GM20000 (cell line): ENCODE results near the gene GYG1.
"Not testable (repeated sequence)": the region's sequence is repeated elsewhere in the genome, so short reads cannot be mapped to it uniquely, and the experiment has no call there.

Experiments
- DNase-seq: peaks from one replicate; pipeline ENCODE4 v3.0.0; 2012; ENCODE audit warnings: low spot score
- TF ChIP-seq, protein P1 (sequence below): IDR thresholded peaks from 2 replicates; pipeline ENCODE4 v1.5.1; 2012; ENCODE audit warnings: mild to moderate bottlenecking, control low read depth; ENCODE audit errors: extremely low read depth, missing control alignments

GYG1 gene

DNA sequence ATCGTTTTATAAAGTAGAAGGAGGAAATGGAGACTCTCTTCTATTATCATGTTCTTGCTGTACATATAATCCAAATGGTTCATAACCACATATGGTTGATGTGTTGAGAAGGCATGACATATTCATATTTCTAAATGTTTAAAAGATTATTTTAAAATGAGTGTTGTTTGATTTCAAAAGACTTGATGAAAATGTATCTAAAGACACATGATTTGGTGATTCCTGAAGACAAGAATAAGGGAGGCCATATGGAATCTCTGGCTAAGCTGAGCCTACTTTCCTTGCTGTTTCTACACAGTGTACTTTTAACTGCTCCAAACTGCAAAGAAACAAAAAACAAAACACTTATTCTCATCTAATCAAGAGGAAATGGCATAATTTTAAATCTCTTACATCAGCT lies 23.0 kb upstream of the GYG1 start:
- no peak for DNase-seq

DNA sequence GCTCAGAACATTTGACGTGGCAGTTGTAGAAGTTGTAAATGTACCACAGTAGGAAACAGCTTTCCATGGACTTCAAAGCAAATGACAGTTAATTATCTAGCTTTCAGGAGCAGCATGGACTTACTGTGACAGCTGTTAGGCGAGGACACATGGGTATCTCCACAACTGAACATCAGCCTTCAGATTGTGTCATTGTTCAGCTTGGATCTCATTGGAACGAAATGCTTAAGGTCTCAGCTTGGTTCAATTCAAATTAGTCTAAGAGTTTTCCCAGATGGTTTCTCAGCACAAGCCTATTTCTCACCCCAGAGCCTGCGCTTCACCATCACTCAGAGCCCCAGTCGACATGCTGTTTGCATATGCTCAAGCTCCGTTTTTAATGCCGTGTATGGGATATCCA lies 21.1 kb upstream of the GYG1 start:
- TF ChIP-seq, protein P1, sequence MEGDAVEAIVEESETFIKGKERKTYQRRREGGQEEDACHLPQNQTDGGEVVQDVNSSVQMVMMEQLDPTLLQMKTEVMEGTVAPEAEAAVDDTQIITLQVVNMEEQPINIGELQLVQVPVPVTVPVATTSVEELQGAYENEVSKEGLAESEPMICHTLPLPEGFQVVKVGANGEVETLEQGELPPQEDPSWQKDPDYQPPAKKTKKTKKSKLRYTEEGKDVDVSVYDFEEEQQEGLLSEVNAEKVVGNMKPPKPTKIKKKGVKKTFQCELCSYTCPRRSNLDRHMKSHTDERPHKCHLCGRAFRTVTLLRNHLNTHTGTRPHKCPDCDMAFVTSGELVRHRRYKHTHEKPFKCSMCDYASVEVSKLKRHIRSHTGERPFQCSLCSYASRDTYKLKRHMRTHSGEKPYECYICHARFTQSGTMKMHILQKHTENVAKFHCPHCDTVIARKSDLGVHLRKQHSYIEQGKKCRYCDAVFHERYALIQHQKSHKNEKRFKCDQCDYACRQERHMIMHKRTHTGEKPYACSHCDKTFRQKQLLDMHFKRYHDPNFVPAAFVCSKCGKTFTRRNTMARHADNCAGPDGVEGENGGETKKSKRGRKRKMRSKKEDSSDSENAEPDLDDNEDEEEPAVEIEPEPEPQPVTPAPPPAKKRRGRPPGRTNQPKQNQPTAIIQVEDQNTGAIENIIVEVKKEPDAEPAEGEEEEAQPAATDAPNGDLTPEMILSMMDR, result no peak
- no peak for DNase-seq

More for the DNA sequence above, 23.0 kb upstream of the GYG1 start:
- TF ChIP-seq, protein P1, result no peak

DNA sequence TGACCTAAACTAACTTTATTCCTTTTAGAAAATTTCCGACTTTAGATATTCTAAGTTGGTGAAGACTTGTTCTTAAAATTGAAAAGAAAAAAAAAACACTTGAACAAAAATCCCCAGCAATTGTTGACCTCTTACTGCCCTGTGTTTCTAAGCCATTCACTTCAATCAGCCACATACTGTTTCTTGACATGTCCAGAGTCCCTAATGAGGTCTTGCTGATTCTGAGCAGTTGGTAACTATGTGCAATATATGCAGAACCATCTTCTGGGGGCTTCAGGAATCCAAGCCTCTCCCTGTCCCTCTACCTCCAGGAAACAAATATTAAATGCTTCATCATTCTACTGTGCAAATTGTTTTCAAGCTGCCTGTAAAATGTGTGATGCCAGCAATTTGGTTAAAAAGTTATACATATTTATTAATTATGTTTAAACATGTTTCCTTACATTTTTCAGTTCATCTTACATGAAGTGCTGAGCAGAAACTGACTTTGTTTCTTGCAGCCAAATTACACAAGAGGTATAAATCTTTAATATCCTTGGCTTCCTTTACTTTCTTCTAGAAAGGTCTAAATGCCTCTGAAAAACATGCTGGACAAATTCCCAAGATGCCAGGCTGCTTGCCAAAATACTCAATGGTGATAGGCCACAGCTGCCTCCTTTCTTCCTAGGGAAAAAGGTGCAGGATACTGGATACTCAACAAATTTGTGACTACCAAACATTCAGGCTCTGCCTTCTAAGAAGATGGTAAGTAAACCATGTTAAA lies 19.8 kb upstream of the GYG1 start:
- TF ChIP-seq, protein P1, result no peak
- no peak for DNase-seq

DNA sequence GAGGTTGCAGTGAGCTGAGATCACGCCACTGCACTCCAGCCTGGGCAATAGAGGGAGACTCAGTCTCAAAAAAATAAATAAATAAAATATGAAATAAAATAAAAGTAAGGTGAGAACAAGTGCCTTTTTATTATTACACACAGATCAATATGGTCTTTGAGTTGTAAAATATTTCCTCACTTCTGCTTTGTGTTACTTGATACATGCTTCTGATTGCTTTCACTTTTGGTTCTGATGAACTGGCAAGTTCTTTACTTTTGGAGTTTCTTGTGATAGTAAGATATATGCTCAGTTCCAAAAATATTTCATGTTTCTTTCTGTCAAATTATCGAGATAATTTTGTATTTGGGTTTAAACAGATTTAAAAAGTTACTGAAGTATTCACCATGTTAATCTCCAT lies 16.6 kb upstream of the GYG1 start:
- TF ChIP-seq, protein P1, result no peak
- no peak for DNase-seq

DNA sequence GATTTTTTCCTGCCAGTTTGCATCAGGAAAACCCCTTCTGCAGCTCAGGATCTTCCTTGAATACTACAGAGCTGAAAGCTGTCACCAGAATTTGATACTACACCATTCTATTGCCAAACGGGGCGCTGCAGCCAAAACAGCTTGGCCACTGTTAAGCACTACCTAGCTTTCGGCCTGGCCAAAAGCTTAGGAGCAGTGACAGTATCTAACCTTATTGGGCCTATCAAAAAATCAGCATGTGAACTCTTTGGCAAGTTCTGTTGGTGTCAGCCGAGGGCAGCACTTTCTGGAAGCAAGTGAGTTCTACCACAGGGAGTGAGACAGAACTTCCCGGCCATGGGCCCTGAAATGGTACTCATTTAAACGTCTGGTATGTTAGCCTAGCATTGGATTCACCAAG lies 16.1 kb upstream of the GYG1 start:
- TF ChIP-seq, protein P1, result no peak
- no peak for DNase-seq

DNA sequence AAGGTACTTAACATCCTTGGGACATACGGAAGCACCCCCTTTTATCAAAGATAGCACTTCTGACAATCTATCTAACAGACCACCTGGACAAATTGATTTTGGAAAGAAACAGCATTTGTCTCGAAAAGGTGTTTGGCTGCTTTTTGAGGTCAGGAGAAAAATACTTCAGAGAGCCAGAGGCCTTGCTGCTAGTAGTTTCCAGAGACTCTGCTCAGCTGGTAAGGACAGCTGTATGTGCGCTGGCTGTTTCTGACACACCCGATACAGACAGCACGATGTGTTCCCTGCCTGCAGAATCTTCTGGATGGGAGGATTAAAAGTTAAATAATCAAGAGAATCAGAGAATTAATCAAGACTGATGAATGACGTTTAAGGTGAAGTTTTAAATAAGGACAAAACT lies 15.6 kb upstream of the GYG1 start:
- no peak for DNase-seq

DNA sequence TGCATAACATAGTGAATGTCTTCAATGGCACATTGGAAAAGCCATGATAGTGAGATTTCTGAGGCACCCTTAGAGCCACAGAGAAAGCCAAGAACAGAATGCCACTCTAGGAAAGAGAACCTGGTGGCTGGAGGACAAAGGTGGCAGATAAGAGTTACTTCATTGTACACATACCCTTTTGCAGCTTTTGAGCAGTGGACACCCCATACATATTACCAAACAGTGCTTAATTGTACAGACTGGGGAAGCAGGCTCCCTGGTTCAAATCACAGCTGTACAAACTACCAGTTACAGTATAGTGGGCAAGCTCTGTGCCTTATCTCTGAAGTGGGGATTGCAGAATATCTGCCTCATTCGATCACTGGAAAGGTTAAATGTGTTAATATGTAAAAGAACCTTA lies 10.1 kb upstream of the GYG1 start:
- no peak for DNase-seq

More for the DNA sequence above, 15.6 kb upstream of the GYG1 start:
- TF ChIP-seq, protein P1, result no peak

DNA sequence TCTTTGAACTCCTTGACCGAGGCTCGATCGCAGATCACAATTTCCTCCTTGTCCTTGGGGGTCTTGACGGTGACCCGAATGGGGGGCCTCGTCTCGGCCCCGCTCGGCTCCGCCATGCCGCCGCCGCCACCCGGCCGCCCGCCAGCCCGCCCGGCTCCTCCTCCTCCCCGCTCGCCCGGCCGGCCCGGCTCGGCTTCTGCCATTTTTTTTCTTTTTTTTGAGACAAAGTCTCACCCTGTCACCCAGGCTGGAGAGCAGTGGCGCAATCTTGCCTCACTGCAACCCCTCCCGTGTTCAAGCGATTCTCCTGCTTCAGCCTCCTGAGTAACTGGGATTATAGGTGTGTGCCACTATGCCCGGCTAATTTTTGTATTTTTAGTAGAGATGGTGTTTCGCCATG lies 3.8 kb upstream of the GYG1 start:
- DNase-seq, result not testable (repeated sequence)

More for the DNA sequence above, 10.1 kb upstream of the GYG1 start:
- TF ChIP-seq, protein P1, result no peak
